GM12878 (cell line): ENCODE results near the gene SESN1. TPM values are rescaled to one million over a fixed set of nuclear protein-coding genes. Genes with fewer than 3 reads are reported as not detected.

ENCODE experiments used
- ATAC-seq: fragments of 200-7000 bp; cut with Tn5 transposase; 3 replicates; pipeline ENCODE4 v1.9.1; 2020; ENCODE audit warnings: mild to moderate bottlenecking, moderate library complexity
- BruUV-seq: library from RNA; stranded (reverse); fragments of 400-500 nt; replicated peaks from 2 replicates; lab custom pipeline; 2021; lab: Mats Ljungman, UMichigan
- CTCF ChIA-PET: fragments of 300-600 bp; sonication (Branson Sonifier 250); formaldehyde crosslinking; extraction: SDS; loops from one replicate; lab custom pipeline; 2021; ENCODE audit warnings: inconsistent platforms; lab: Yijun Ruan, JAX
- POLR2A ChIA-PET: fragments of 350-600 bp; formaldehyde crosslinking; extraction: SDS; loops from one replicate; lab custom pipeline; 2021; ENCODE audit warnings: inconsistent platforms; lab: Charles Lee
- RAD21 ChIA-PET: fragments of 300-600 bp; sonication (Branson Sonifier 250); formaldehyde crosslinking; loops from one replicate; lab custom pipeline; 2023; ENCODE audit warnings: antibody characterized with exemption; ENCODE audit not compliant: unreplicated experiment; lab: Charles Lee
- SMC1A ChIA-PET: fragments of 300-600 bp; sonication (Branson Sonifier 250); formaldehyde crosslinking; loops from one replicate; lab custom pipeline; 2023; ENCODE audit not compliant: unreplicated experiment, uncharacterized antibody; lab: Charles Lee
- DNase-seq: peaks from one replicate; pipeline ENCODE4 v3.0.0-alpha.2; 2011; ENCODE audit warnings: low read depth, low spot score
- FAIRE-seq: peaks from 3 replicates; lab custom pipeline; 2011; peaks lifted over from hg19 to GRCh38; lab: Jason Lieb, UNC
- H2AFZ ChIP-seq: 2 replicates; pipeline ENCODE4 v1.6.0; 2011; ENCODE audit warnings: low read depth, low read length, control low read depth; ENCODE audit not compliant: control insufficient read depth
- H3K27ac ChIP-seq: 2 replicates; pipeline ENCODE4 v1.5.1; 2011; ENCODE audit warnings: control low read depth; ENCODE audit not compliant: control insufficient read depth, insufficient read depth
- H3K27me3 ChIP-seq, 2 experiments: replicated peaks in 1 of 2; 2 replicates each; pipeline versions ENCODE4 v1.6.0 to v1.6.1; 2011; ENCODE audit warnings: low read length in 1 of 2; ENCODE audit not compliant: control insufficient read depth in 2 of 2, insufficient read depth in 2 of 2
- H3K36me3 ChIP-seq, 2 experiments: 2 replicates each; pipeline ENCODE4 v1.5.1; 2011; ENCODE audit warnings: low read length in 1 of 2; ENCODE audit not compliant: control insufficient read depth in 2 of 2, insufficient read depth in 2 of 2
- H3K4me1 ChIP-seq: 2 replicates; pipeline ENCODE4 v1.6.1; 2011; ENCODE audit warnings: mild to moderate bottlenecking, low read length, moderate library complexity, mixed read lengths; ENCODE audit not compliant: control insufficient read depth, insufficient read depth
- H3K4me2 ChIP-seq: 2 replicates; pipeline ENCODE4 v1.6.0; 2011; ENCODE audit warnings: control low read depth; ENCODE audit not compliant: control insufficient read depth, insufficient read depth
- H3K4me3 ChIP-seq: fragments of 200-600 bp; sonication (generic); 2 replicates; pipeline ENCODE4 v1.5.1; 2016
- H3K79me2 ChIP-seq: 2 replicates; pipeline ENCODE4 v1.6.0; 2011; ENCODE audit warnings: low read length; ENCODE audit not compliant: control insufficient read depth, insufficient read depth
- H3K9ac ChIP-seq: 2 replicates; pipeline ENCODE4 v1.8.0; 2011; ENCODE audit warnings: low read length, control low read depth, mixed read lengths; ENCODE audit not compliant: control insufficient read depth, insufficient read depth
- H3K9me3 ChIP-seq: replicated peaks from 3 replicates; pipeline ENCODE4 v1.5.1; 2011; ENCODE audit warnings: mild to moderate bottlenecking, low read length; ENCODE audit not compliant: control insufficient read depth, insufficient read depth
- H4K20me1 ChIP-seq: 2 replicates; pipeline ENCODE4 v1.6.0; 2011; ENCODE audit not compliant: control insufficient read depth, insufficient read depth
- CEBPB ChIP-seq, 2 experiments: fragments of 150-350 bp in 1 of 2; IDR thresholded peaks; 2 replicates each; pipeline ENCODE4 v1.6.1; 2012 to 2014; ENCODE audit warnings: low read depth in 2 of 2, low read length in 2 of 2, borderline replicate concordance in 1 of 2, inconsistent platforms in 1 of 2
- CHD2 ChIP-seq: IDR thresholded peaks from 2 replicates; pipeline ENCODE4 v1.6.1; 2011; ENCODE audit warnings: low read depth, low read length, improper control_type of control experiment, borderline replicate concordance
- CREB1 ChIP-seq: IDR thresholded peaks from 2 replicates; pipeline ENCODE4 v1.6.1; 2012; ENCODE audit warnings: low read depth, mild to moderate bottlenecking, inconsistent platforms
- EED ChIP-seq: sonication (generic); IDR thresholded peaks from 2 replicates; pipeline ENCODE4 v1.6.1; 2016; ENCODE audit warnings: antibody characterized with exemption, low read depth
- ETV6 ChIP-seq, 2 experiments: fragments of 450-650 bp in 1 of 2; IDR thresholded peaks in 1 of 2; conservative IDR thresholded peaks in 1 of 2; 2 replicates each; pipeline ENCODE4 v1.6.1; 2014; ENCODE audit warnings: antibody characterized with exemption in 1 of 2, borderline replicate concordance in 1 of 2, low read depth in 1 of 2, mild to moderate bottlenecking in 1 of 2, moderate library complexity in 1 of 2
- IKZF1 ChIP-seq: fragments of 450-650 bp; conservative IDR thresholded peaks from 2 replicates; pipeline ENCODE4 v1.6.1; 2017; ENCODE audit warnings: antibody characterized with exemption, mild to moderate bottlenecking
- KAT2A ChIP-seq: conservative IDR thresholded peaks from 2 replicates; pipeline ENCODE4 v1.6.1; 2011; ENCODE audit warnings: low read depth, low read length; ENCODE audit not compliant: control insufficient read depth
- KLF5 ChIP-seq: fragments of 450-650 bp; IDR thresholded peaks from 2 replicates; pipeline ENCODE4 v1.6.1; 2014; ENCODE audit warnings: mild to moderate bottlenecking; ENCODE audit not compliant: partially characterized antibody
- NBN ChIP-seq: fragments of 450-650 bp; IDR thresholded peaks from 2 replicates; pipeline ENCODE4 v1.6.1; 2016
- NR2F1 ChIP-seq: fragments of 450-650 bp; conservative IDR thresholded peaks from 2 replicates; pipeline ENCODE4 v1.6.1; 2017; ENCODE audit warnings: mild to moderate bottlenecking
- PML ChIP-seq: IDR thresholded peaks from 2 replicates; pipeline ENCODE4 v1.6.1; 2012; ENCODE audit warnings: low read length, inconsistent platforms
- RAD51 ChIP-seq: fragments of 450-650 bp; IDR thresholded peaks from 2 replicates; pipeline ENCODE4 v1.6.1; 2016; ENCODE audit warnings: moderate library complexity, mild to moderate bottlenecking, inconsistent platforms
- RFX5 ChIP-seq: IDR thresholded peaks from 2 replicates; pipeline ENCODE4 v1.6.1; 2011; ENCODE audit warnings: low read depth, low read length, improper control_type of control experiment
- SREBF2 ChIP-seq: IDR thresholded peaks from 2 replicates; pipeline ENCODE4 v1.6.1; 2012; ENCODE audit warnings: mild to moderate bottlenecking, low read length
- STAT1 ChIP-seq: fragments of 450-650 bp; conservative IDR thresholded peaks from 2 replicates; pipeline ENCODE4 v1.6.1; 2014; ENCODE audit warnings: antibody characterized with exemption, mild to moderate bottlenecking
- WGBS: methylation state at CpG from one replicate; pipeline ENCODE4 v1.1.6; 2016; ENCODE audit warnings: low lambda C conversion rate; ENCODE audit not compliant: insufficient replicate concordance, insufficient coverage; ENCODE audit errors: missing lambda C conversion rate; 5-methylcytosine and 5-hydroxymethylcytosine counted together
- in situ Hi-C: fragments of 300-500 bp; cut with MboI; formaldehyde crosslinking; loops from 9 replicates; pipeline ENCODE4 v1.14.3; 2018; ENCODE audit warnings: mixed read lengths
- intact Hi-C: fragments of 100-400 bp; cut with micrococcal nuclease; formaldehyde crosslinking; loops from one replicate; pipeline ENCODE4 v1.14.2; 2022; ENCODE audit not compliant: unreplicated experiment
- polyA plus RNA-seq, 11 experiments: library from polyadenylated mRNA; depleted of rRNA in 4 of 11; unstranded in 6 of 11; stranded (reverse) in 5 of 11; fragments of >200 nt; fragmentation: Nextera tagmentation in 4 of 11; fragmentation: Illumina TruSeq in 1 of 11; extraction: Ambion mirVana in 4 of 11; extraction: Trizol in 1 of 11; gene quantifications; 1 replicate in 1 of 11; 2 replicates in 10 of 11; pipeline versions ENCODE4 v1.2.1 to v1.2.3, GENCODE V29; 2011 to 2016; ENCODE audit warnings: inconsistent platforms in 2 of 11, missing spikeins in 2 of 11, low read depth in 1 of 11
- total RNA-seq, 4 experiments: library from RNA; depleted of rRNA in 3 of 4; stranded (reverse); fragments of >200 nt in 3 of 4; fragmentation: Illumina TruSeq in 1 of 4; extraction: Trizol in 1 of 4; gene quantifications; 2 replicates each; pipeline versions ENCODE4 v1.2.1 to v1.2.3, GENCODE V29; 2013 to 2021
- TF ChIP-seq, protein P1 (sequence below): fragments of 450-650 bp; IDR thresholded peaks from 2 replicates; pipeline ENCODE4 v1.6.1; 2017; ENCODE audit warnings: mild to moderate bottlenecking, moderate library complexity
- TF ChIP-seq, protein P2 (sequence below): IDR thresholded peaks from 2 replicates; pipeline ENCODE4 v1.6.1; 2012; ENCODE audit warnings: low read depth, low read length, improper control_type of control experiment

The SESN1 gene
- total and polyA plus RNA-seq, 10 of the 15 experiments (the other 5 are each of a cell fraction or from before 2014, with no cell fraction given) = 1.3 to 13.0 (median 3.3) TPM

DNA sequence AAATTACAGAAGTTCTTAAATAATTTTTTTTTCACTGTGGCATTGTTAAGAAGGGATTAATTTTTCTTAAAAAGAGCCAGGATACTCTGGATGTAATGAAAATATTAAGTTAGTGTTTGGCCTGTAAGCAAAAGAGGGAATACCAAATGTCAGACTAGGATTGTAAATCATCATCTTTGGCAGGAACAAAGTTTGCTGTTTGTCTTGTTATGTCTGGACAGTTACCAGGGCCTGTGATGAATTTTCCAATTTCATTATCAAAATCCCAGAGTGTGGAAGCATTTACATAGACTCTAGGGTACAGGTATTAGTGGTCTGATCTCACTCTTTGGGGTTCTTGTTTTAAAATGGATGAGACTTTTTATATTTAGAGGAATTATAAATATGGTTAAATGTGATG is 26.8 kb upstream of the SESN1 start (continued):
- TF ChIP-seq SREBF2 = no peak
- no peak for TF ChIP-seq ETV6 (conservative IDR thresholded peaks at IDR 0.05 in 1 of 2, IDR thresholded peaks at IDR 0.05 in 1 of 2; ENCODE audit: borderline replicate concordance in 1 of 2, low read depth in 1 of 2)
- no peak for TF ChIP-seq RFX5
- TF ChIP-seq KLF5 = no peak
- no peak for TF ChIP-seq IKZF1

DNA sequence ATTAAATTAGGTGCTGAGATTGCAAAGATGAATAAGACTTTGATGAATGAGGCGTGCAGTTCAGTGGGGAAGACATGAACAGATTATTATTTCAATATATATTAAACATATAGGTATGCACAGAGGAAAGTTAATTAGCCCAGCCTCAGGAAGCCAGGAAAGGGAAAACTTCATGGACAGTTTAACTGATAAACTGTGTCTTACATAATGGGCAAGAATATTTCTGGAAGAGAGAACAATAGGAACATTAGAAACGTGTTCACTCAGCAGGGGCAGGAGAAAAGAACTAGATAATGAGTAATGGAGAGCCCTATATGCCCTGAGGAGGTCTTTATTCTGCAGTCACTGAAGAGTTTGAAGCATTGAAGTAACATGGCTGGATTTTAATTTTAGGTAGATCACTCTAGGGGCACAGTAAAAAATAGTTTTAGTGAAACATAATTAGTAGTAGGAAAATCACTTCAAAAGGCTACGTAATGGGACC is 24.3 kb upstream of the SESN1 start:
- no peaks in the 10 kb centered on the region for H3K27me3 ChIP-seq
- WGBS = 85% methylated on average over 3 of the region's 3 CpGs
- ChIA-PET POLR2A (interaction anchor here (0.9 to 2.4 kb wide), 2 partner anchors 23 to 25 kb away, joined by 4 to 10 read pairs; partner anchors contain the start of genes CEP57L1 and SESN1), CTCF (interaction anchor here (0.6 to 0.9 kb wide), 3 partner anchors 22 to 47 kb away, joined by 3 read pairs; no protein-coding TSS in a partner anchor), SMC1A (interaction anchor here (1.1 to 3.8 kb wide), 3 partner anchors 25 to 261 kb away, joined by 4 to 24 read pairs (median 6); partner anchors contain the start of genes CEP57L1 and SESN1), RAD21 (interaction anchor here (1.2 kb wide), 1 partner anchor 264 kb away, joined by 3 read pairs; the partner anchor contains the start of gene CD164)
- H3K4me1 ChIP-seq = peaks cover 13% of the 10 kb centered on the region
- no peak overlapping the region for H3K4me2 ChIP-seq
- no peak for FAIRE-seq
- BruUV-seq = no TSS peak
- no peaks in the 10 kb centered on the region for H3K36me3 ChIP-seq
- DNase-seq = no peak
- intact Hi-C loops (no loop called here), in situ Hi-C loops (no loop called here)
- no peaks in the 10 kb centered on the region for H4K20me1 ChIP-seq
- no peaks in the 10 kb centered on the region for H3K9me3 ChIP-seq
- no peak overlapping the region for H3K4me3 ChIP-seq
- no peak overlapping the region for H2AFZ ChIP-seq
- no peak for ATAC-seq
- H3K27ac ChIP-seq = no peak overlapping the region
- H3K9ac ChIP-seq = no peak overlapping the region
- H3K79me2 ChIP-seq = no peaks in the 10 kb centered on the region
- TF ChIP-seq STAT1 = no peak
- TF ChIP-seq, protein P1, sequence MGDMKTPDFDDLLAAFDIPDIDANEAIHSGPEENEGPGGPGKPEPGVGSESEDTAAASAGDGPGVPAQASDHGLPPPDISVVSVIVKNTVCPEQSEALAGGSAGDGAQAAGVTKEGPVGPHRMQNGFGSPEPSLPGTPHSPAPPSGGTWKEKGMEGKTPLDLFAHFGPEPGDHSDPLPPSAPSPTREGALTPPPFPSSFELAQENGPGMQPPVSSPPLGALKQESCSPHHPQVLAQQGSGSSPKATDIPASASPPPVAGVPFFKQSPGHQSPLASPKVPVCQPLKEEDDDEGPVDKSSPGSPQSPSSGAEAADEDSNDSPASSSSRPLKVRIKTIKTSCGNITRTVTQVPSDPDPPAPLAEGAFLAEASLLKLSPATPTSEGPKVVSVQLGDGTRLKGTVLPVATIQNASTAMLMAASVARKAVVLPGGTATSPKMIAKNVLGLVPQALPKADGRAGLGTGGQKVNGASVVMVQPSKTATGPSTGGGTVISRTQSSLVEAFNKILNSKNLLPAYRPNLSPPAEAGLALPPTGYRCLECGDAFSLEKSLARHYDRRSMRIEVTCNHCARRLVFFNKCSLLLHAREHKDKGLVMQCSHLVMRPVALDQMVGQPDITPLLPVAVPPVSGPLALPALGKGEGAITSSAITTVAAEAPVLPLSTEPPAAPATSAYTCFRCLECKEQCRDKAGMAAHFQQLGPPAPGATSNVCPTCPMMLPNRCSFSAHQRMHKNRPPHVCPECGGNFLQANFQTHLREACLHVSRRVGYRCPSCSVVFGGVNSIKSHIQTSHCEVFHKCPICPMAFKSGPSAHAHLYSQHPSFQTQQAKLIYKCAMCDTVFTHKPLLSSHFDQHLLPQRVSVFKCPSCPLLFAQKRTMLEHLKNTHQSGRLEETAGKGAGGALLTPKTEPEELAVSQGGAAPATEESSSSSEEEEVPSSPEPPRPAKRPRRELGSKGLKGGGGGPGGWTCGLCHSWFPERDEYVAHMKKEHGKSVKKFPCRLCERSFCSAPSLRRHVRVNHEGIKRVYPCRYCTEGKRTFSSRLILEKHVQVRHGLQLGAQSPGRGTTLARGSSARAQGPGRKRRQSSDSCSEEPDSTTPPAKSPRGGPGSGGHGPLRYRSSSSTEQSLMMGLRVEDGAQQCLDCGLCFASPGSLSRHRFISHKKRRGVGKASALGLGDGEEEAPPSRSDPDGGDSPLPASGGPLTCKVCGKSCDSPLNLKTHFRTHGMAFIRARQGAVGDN = no peak
- no peak for TF ChIP-seq CEBPB (IDR thresholded peaks at IDR 0.05; ENCODE audit: borderline replicate concordance in 1 of 2, low read depth in 2 of 2, low read length in 2 of 2)
- TF ChIP-seq KAT2A = no peak
- TF ChIP-seq NBN = no peak
- TF ChIP-seq, protein P2, sequence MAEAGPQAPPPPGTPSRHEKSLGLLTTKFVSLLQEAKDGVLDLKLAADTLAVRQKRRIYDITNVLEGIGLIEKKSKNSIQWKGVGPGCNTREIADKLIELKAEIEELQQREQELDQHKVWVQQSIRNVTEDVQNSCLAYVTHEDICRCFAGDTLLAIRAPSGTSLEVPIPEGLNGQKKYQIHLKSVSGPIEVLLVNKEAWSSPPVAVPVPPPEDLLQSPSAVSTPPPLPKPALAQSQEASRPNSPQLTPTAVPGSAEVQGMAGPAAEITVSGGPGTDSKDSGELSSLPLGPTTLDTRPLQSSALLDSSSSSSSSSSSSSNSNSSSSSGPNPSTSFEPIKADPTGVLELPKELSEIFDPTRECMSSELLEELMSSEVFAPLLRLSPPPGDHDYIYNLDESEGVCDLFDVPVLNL = no peak
- no peak for TF ChIP-seq RAD51
- no peak for TF ChIP-seq EED
- TF ChIP-seq PML = no peak
- no peak for TF ChIP-seq CHD2
- TF ChIP-seq CREB1 = no peak
- TF ChIP-seq NR2F1 = no peak
